GM13976 (cell line): ENCODE data around the gene TM7SF3.

ENCODE experiments used
- DNase-seq: peaks from one replicate; pipeline ENCODE4 v3.0.0; 2012; ENCODE audit warnings: low spot score
- in situ Hi-C: fragments of 300-500 bp; cut with MboI; formaldehyde crosslinking; loops from one replicate; pipeline ENCODE4 v1.12.0; 2022; ENCODE audit warnings: low sequenced_read_pairs, mixed read lengths, inconsistent platforms; ENCODE audit not compliant: unreplicated experiment
- TF ChIP-seq, protein P1 (sequence below): IDR thresholded peaks from 2 replicates; pipeline ENCODE4 v1.5.1; 2012; ENCODE audit warnings: borderline replicate concordance, mild to moderate bottlenecking; ENCODE audit not compliant: insufficient read depth; ENCODE audit errors: extremely low read depth, missing control alignments, control extremely low read depth

TM7SF3 gene

DNA sequence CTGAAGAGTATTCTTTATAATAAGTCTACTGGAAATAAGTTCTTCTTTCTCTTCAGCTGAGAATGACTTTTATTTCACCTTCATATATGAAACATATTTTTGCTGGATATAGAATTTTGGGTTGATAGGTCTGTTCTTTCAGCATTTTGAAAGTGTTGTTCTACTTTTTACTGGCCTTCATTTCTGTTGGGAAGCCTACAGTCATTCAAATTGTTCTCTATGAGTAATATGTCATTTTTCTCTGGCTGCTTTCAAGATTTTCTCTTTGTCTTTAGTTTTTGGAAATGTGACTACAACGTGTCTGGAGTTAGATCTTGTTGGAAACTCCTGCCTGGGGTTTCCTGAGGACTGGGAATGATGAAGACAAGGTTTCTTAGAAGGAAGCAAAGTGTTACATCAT lies 65.9 kb downstream of the TM7SF3 start:
- TF ChIP-seq, protein P1, sequence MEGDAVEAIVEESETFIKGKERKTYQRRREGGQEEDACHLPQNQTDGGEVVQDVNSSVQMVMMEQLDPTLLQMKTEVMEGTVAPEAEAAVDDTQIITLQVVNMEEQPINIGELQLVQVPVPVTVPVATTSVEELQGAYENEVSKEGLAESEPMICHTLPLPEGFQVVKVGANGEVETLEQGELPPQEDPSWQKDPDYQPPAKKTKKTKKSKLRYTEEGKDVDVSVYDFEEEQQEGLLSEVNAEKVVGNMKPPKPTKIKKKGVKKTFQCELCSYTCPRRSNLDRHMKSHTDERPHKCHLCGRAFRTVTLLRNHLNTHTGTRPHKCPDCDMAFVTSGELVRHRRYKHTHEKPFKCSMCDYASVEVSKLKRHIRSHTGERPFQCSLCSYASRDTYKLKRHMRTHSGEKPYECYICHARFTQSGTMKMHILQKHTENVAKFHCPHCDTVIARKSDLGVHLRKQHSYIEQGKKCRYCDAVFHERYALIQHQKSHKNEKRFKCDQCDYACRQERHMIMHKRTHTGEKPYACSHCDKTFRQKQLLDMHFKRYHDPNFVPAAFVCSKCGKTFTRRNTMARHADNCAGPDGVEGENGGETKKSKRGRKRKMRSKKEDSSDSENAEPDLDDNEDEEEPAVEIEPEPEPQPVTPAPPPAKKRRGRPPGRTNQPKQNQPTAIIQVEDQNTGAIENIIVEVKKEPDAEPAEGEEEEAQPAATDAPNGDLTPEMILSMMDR, result no peak
- in situ Hi-C loops, result no loop called here
- no peak for DNase-seq

- TF ChIP-seq, protein P1, result no peak
- DNase-seq, result no peak
- in situ Hi-C loops, result no loop called here
These were observed 73.0 kb downstream of the TM7SF3 start for GRCh38 chr12:26941215-26941594.

DNA sequence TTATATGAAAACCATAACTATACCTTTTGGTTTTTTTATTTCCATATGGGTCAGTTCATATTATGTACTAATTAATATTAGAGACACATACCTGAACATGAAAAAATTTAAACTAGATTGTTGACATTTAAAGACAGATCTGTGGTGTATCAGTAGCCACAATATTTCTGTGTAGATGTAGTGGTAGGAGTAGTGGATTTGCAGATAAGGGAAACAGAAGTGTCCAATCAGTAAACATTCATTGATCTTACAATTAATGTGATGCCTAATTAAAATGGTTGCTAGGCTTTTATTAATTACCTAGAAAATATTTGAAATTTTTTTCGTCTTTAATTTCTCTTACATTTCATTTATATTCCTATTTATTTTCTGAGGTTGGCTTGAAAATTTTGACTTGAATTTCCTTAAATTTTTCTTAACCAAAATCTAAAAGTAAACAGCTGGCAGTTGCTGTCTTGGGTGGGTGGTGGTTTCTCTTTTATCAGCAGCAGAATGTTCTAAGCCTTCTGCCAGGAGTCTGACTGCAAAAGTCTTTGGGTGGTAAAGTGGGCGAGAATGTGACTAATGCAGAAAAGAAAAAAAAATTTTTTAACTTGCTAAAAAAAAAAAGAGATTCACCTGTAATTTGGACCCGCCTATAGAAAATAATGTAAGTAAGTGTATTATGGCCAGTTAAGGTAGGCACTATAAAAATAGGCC lies 73.5 kb downstream of the TM7SF3 start:
- in situ Hi-C loops, result no loop called here
- TF ChIP-seq, protein P1, result no peak
- DNase-seq, result no peak

GRCh38 chr12:26939953-26940352 lies 74.2 kb downstream of the TM7SF3 start:
- TF ChIP-seq, protein P1, result no peak
- no peak for DNase-seq
- in situ Hi-C loops, result no loop called here

DNA sequence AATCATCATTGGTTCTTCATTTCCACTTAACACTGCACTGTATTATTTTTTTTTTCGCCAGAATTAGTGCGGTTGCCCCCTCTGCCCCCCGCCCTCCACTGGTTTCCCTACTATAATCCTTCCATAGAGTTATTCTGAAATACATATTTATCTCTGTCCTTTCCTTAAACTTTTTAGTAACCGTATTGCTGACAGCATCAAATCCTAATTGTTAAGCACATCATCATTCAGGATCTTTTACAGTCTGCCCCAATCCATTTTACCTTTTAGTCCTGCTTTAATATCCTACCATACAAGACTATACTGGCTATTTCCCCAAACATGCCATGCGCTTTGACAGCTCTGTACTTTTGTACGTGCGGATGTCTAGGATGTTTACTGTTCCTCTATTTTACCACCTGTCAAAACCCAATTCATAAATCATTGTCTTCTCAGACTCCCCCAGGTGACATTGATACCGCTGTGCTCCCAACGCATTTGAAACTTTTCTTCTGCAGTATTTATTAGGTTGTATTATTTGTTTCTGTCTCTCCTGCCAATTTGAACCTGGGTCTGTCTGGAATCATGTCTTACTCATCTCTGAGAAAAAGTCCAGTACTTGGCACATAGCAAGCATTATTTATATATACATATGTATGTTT lies 74.9 kb downstream of the TM7SF3 start:
- in situ Hi-C loops, result no loop called here
- TF ChIP-seq, protein P1, result no peak
- peak; percentile 15 for DNase-seq

GRCh38 chr12:26938701-26939062 lies 75.5 kb downstream of the TM7SF3 start:
- DNase-seq, result peak; percentile 20
- in situ Hi-C loops, result no loop called here
- TF ChIP-seq, protein P1, result no peak
